ENCODE data around the gene SH3GL3. TPM values are rescaled to one million over a fixed set of nuclear protein-coding genes. Genes with fewer than 3 reads are reported as not detected.

SH3GL3 gene
- total RNA-seq, 2 experiments from 2014 or later, result not detected

DNA sequence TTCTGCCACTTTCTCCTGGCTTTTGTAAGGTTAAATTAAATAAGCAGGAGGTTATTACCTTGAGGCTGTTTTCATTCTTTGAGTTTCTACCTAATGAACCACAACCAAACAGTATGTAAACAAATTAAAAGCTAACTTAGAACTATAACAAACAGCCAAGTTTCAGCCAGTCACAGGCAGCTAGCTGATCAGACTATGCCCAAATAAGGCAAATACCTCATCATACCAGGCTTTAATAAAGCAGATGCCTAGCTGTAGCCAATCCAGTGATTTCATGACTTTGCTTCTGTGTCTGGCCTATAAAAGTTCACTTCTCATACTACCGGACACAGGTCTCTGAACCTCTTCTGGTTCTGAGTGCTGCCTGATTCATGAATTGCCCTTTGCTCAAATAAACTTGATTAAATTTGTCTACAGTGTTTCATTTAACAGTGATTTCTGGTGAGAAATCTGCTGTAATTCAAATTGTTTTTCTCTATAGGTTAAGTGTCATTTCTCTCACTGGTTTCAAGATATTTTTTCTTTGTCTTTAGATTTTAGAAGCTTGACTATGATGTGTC lies 24.2 kb downstream of the SH3GL3 start:
- H3K9me3 Mint-ChIP-seq (ENCODE audit: insufficient read depth), result no peaks in the 10 kb centered on the region
- peaks cover 3% of the 10 kb centered on the region for H3K27me3 Mint-ChIP-seq (ENCODE audit: low read depth)
- H3K36me3 Mint-ChIP-seq (ENCODE audit: low read depth), result no peaks in the 10 kb centered on the region
- POLR2A ChIA-PET, result no interaction called here
- H3K27ac Mint-ChIP-seq, result no peak overlapping the region
- DNase-seq (no peak), ATAC-seq (no peak)
- H3K4me3 Mint-ChIP-seq, result no peak overlapping the region
- no peaks in the 10 kb centered on the region for H3K4me1 Mint-ChIP-seq (ENCODE audit: low read depth)
- CTCF ChIA-PET, result no interaction called here

DNA sequence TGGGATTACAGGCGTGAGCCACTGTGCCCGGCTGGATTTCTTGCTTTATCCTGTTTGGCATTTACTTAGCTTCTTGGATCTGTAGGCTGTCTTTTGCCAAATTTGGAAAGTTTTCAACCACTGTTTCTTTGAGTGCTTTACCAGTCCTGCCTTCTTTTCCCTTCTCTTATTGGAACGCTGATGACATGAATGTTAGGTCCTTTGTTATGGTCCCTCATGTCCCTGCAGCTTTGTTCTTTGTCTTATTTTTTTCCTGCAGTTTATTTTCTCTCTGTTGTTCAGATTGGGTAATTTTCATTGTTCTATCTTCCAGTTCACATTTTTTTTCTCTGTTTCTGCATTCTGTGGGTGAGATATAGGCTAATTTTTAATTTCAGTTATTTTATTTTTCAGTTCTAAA lies 25.0 kb downstream of the SH3GL3 start:
- DNase-seq (no peak), ATAC-seq (no peak)
- no peak overlapping the region for H3K4me3 Mint-ChIP-seq
- peaks cover 4% of the 10 kb centered on the region for H3K27me3 Mint-ChIP-seq (ENCODE audit: low read depth)
- ChIA-PET CTCF (no interaction called here), POLR2A (no interaction called here)
- no peaks in the 10 kb centered on the region for H3K36me3 Mint-ChIP-seq (ENCODE audit: low read depth)
- no peak overlapping the region for H3K27ac Mint-ChIP-seq
- no peaks in the 10 kb centered on the region for H3K9me3 Mint-ChIP-seq (ENCODE audit: insufficient read depth)
- no peaks in the 10 kb centered on the region for H3K4me1 Mint-ChIP-seq (ENCODE audit: low read depth)

DNA sequence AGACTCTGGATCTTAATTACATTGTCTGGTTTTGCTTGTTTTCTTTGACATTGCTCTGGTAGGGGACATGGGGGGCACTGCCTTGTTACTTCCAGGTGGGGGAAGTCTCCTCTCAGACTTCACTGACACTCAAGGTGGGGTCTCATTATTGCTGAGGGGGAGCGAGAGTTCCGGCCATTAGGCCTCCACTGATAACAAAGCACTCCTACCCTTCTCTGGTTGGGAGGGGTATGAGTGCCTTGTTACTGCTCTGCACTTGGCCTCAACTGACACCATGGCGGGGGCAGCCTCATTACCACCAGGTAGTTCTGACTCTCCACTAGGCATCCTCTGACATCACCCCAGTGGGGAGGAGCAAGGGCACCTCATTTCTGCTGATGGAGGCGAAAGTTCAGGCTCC lies 25.7 kb downstream of the SH3GL3 start:
- CTCF ChIA-PET, result no interaction called here
- ATAC-seq, result no peak
- no peaks in the 10 kb centered on the region for H3K9me3 Mint-ChIP-seq (ENCODE audit: insufficient read depth)
- no peak overlapping the region for H3K27ac Mint-ChIP-seq
- POLR2A ChIA-PET, result no interaction called here
- H3K4me3 Mint-ChIP-seq, result no peak overlapping the region
- DNase-seq, result no peak
- no peaks in the 10 kb centered on the region for H3K4me1 Mint-ChIP-seq (ENCODE audit: low read depth)
- peaks cover 7% of the 10 kb centered on the region for H3K27me3 Mint-ChIP-seq (ENCODE audit: low read depth)
- H3K36me3 Mint-ChIP-seq (ENCODE audit: low read depth), result no peaks in the 10 kb centered on the region

DNA sequence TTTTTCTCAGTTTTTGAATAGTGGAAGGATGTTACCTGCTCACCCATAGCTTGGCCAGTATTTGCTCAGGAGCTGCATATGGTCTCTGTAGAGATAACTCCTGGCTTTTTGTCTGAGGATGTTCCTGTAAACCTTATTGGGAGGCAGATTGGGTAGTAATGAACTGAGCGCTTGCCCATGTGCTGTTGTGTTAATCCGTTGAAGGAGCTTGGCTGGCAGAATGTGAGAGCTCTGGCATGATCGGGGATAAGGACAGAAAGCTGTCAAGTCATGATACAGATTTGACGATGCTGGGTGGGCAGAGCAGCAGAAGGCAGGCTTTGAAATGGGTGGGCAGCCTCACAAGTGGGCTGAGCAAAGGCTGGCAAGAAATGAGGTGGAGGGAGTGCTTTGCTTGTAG lies 27.4 kb downstream of the SH3GL3 start:
- H3K36me3 Mint-ChIP-seq (ENCODE audit: low read depth), result no peaks in the 10 kb centered on the region
- no peak overlapping the region for H3K4me3 Mint-ChIP-seq
- ChIA-PET POLR2A (no interaction called here), CTCF (no interaction called here)
- H3K27ac Mint-ChIP-seq, result no peak overlapping the region
- DNase-seq, result no peak
- no peaks in the 10 kb centered on the region for H3K4me1 Mint-ChIP-seq (ENCODE audit: low read depth)
- no peak for ATAC-seq
- peaks cover 4% of the 10 kb centered on the region for H3K27me3 Mint-ChIP-seq (ENCODE audit: low read depth)
- H3K9me3 Mint-ChIP-seq (ENCODE audit: insufficient read depth), result no peaks in the 10 kb centered on the region

DNA sequence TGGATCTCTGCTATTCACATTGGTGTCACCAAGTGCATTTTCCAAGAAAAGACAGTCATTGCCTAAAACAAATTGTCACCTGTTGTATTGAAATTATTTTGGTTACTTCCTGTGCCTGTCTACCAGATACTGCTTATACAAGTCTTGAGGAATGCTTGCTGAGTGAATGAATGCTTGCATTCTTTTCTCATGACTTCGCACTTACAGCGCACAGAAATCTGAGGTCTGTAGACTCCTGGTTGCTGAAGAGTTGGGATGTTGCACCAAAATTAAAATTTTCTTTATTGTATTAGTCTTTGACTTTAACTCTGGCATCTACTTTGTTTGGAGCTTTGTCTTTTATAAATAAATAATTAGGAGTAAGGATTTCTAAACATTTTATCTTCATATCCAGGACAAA lies 28.4 kb downstream of the SH3GL3 start:
- peaks cover 4% of the 10 kb centered on the region for H3K27me3 Mint-ChIP-seq (ENCODE audit: low read depth)
- H3K27ac Mint-ChIP-seq, result no peak overlapping the region
- DNase-seq (no peak), ATAC-seq (no peak)
- no peaks in the 10 kb centered on the region for H3K36me3 Mint-ChIP-seq (ENCODE audit: low read depth)
- CTCF ChIA-PET, result no interaction called here
- no peaks in the 10 kb centered on the region for H3K9me3 Mint-ChIP-seq (ENCODE audit: insufficient read depth)
- no peaks in the 10 kb centered on the region for H3K4me1 Mint-ChIP-seq (ENCODE audit: low read depth)
- POLR2A ChIA-PET, result no interaction called here
- H3K4me3 Mint-ChIP-seq, result no peak overlapping the region

DNA sequence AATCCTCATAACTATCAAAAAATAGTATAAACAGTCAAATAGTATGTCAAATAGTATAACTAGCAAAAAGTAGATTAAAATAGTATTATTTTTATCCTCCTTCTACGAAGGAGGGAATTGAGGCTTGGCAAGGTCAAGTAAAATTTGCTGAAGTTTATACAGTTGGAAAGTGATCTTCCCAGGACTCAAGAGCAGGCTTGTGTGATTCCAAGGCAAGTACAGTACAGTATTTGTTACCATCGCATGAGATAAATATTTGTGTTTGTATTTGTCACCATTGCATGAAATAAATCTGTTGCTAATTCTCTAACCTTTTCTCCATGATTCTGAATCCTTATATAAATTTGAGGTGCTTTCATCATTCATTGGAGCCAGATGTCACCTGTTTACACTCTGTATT lies 28.9 kb downstream of the SH3GL3 start:
- H3K27ac Mint-ChIP-seq, result no peak overlapping the region
- no peaks in the 10 kb centered on the region for H3K4me1 Mint-ChIP-seq (ENCODE audit: low read depth)
- POLR2A ChIA-PET, result no interaction called here
- H3K9me3 Mint-ChIP-seq (ENCODE audit: insufficient read depth), result no peaks in the 10 kb centered on the region
- CTCF ChIA-PET, result no interaction called here
- peaks cover 4% of the 10 kb centered on the region for H3K27me3 Mint-ChIP-seq (ENCODE audit: low read depth)
- DNase-seq (no peak), ATAC-seq (no peak)
- H3K4me3 Mint-ChIP-seq, result no peak overlapping the region
- no peaks in the 10 kb centered on the region for H3K36me3 Mint-ChIP-seq (ENCODE audit: low read depth)

GRCh38 chr15:83476708-83477107 lies 29.6 kb downstream of the SH3GL3 start:
- H3K36me3 Mint-ChIP-seq (ENCODE audit: low read depth), result no peaks in the 10 kb centered on the region
- ATAC-seq, result no peak
- no peaks in the 10 kb centered on the region for H3K4me1 Mint-ChIP-seq (ENCODE audit: low read depth)
- no peak overlapping the region for H3K4me3 Mint-ChIP-seq
- H3K9me3 Mint-ChIP-seq (ENCODE audit: insufficient read depth), result no peaks in the 10 kb centered on the region
- peaks cover 4% of the 10 kb centered on the region for H3K27me3 Mint-ChIP-seq (ENCODE audit: low read depth)
- CTCF ChIA-PET, result no interaction called here
- POLR2A ChIA-PET, result no interaction called here
- H3K27ac Mint-ChIP-seq, result no peak overlapping the region
- no peak for DNase-seq

GRCh38 chr15:83477172-83477807 lies 30.1 kb downstream of the SH3GL3 start:
- ATAC-seq, result no peak
- ChIA-PET CTCF (no interaction called here), POLR2A (no interaction called here)
- H3K4me3 Mint-ChIP-seq, result no peak overlapping the region
- no peak overlapping the region for H3K27ac Mint-ChIP-seq
- no peaks in the 10 kb centered on the region for H3K9me3 Mint-ChIP-seq (ENCODE audit: insufficient read depth)
- no peak for DNase-seq
- peaks cover 4% of the 10 kb centered on the region for H3K27me3 Mint-ChIP-seq (ENCODE audit: low read depth)
- no peaks in the 10 kb centered on the region for H3K36me3 Mint-ChIP-seq (ENCODE audit: low read depth)
- H3K4me1 Mint-ChIP-seq (ENCODE audit: low read depth), result no peaks in the 10 kb centered on the region

GRCh38 chr15:83477808-83478537 lies 30.8 kb downstream of the SH3GL3 start:
- ATAC-seq, result no peak
- H3K4me1 Mint-ChIP-seq (ENCODE audit: low read depth), result no peaks in the 10 kb centered on the region
- CTCF ChIA-PET, result no interaction called here
- no peak for DNase-seq
- no peaks in the 10 kb centered on the region for H3K9me3 Mint-ChIP-seq (ENCODE audit: insufficient read depth)
- no peaks in the 10 kb centered on the region for H3K36me3 Mint-ChIP-seq (ENCODE audit: low read depth)
- H3K27ac Mint-ChIP-seq, result no peak overlapping the region
- H3K4me3 Mint-ChIP-seq, result no peak overlapping the region
- POLR2A ChIA-PET, result no interaction called here
- peaks cover 4% of the 10 kb centered on the region for H3K27me3 Mint-ChIP-seq (ENCODE audit: low read depth)

GRCh38 chr15:83483612-83484011 lies 36.5 kb downstream of the SH3GL3 start:
- no peak for DNase-seq
- Mint-ChIP-seq H3K4me3 (no peak overlapping the region), H3K9me3 (ENCODE audit: insufficient read depth) (no peaks in the 10 kb centered on the region), H3K36me3 (ENCODE audit: low read depth) (no peaks in the 10 kb centered on the region), H3K4me1 (ENCODE audit: low read depth) (no peaks in the 10 kb centered on the region), H3K27ac (no peak overlapping the region), H3K27me3 (ENCODE audit: low read depth) (no peaks in the 10 kb centered on the region)
- ChIA-PET CTCF (no interaction called here), POLR2A (no interaction called here)
- no peak for ATAC-seq

GRCh38 chr15:83484636-83485035 lies 37.5 kb downstream of the SH3GL3 start:
- Mint-ChIP-seq H3K4me3 (no peak overlapping the region), H3K9me3 (ENCODE audit: insufficient read depth) (no peaks in the 10 kb centered on the region), H3K36me3 (ENCODE audit: low read depth) (no peaks in the 10 kb centered on the region), H3K4me1 (ENCODE audit: low read depth) (no peaks in the 10 kb centered on the region), H3K27me3 (ENCODE audit: low read depth) (no peaks in the 10 kb centered on the region), H3K27ac (no peak overlapping the region)
- no peak for DNase-seq
- CTCF ChIA-PET, result no interaction called here
- POLR2A ChIA-PET, result no interaction called here
- ATAC-seq, result no peak

- no peak for ATAC-seq
- CTCF ChIA-PET, result no interaction called here
- no peaks in the 10 kb centered on the region for H3K27me3 Mint-ChIP-seq (ENCODE audit: low read depth)
These were observed 39.2 kb downstream of the SH3GL3 start for GRCh38 chr15:83486363-83486762.

DNA sequence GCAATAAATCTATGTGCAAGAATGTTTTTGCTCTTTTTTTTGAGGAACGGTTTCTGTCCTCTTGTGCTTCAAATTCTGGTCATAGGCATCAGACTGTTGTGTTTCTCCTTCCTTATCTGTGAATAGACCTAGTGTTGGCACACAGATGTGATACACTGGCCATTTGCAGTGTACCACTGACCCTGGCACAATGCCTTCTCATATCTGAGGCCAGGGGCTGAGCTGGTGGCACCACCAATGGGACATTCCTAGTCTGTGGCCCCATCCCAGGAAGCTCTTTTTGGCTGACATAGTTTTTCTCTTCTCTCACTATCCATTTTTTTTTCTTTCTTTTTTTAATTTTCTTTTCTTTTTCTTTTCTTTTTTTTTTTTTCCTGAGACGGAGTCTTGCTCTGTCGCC lies 40.4 kb downstream of the SH3GL3 start:
- ChIA-PET POLR2A (no interaction called here), CTCF (no interaction called here)
- H3K36me3 Mint-ChIP-seq (ENCODE audit: low read depth), result no peaks in the 10 kb centered on the region
- H3K27ac Mint-ChIP-seq, result no peak overlapping the region
- no peaks in the 10 kb centered on the region for H3K9me3 Mint-ChIP-seq (ENCODE audit: insufficient read depth)
- ATAC-seq (no peak), DNase-seq (no peak)
- no peaks in the 10 kb centered on the region for H3K4me1 Mint-ChIP-seq (ENCODE audit: low read depth)
- H3K27me3 Mint-ChIP-seq (ENCODE audit: low read depth), result no peaks in the 10 kb centered on the region
- no peak overlapping the region for H3K4me3 Mint-ChIP-seq

More at GRCh38 chr15:83486363-83486762, 39.2 kb downstream of the SH3GL3 start:
- no peak overlapping the region for H3K4me3 Mint-ChIP-seq
- H3K36me3 Mint-ChIP-seq (ENCODE audit: low read depth), result no peaks in the 10 kb centered on the region
- H3K9me3 Mint-ChIP-seq (ENCODE audit: insufficient read depth), result no peaks in the 10 kb centered on the region
- POLR2A ChIA-PET, result no interaction called here
- DNase-seq, result no peak
- H3K27ac Mint-ChIP-seq, result no peak overlapping the region
- no peaks in the 10 kb centered on the region for H3K4me1 Mint-ChIP-seq (ENCODE audit: low read depth)
